SJSA1 (cell line): ENCODE data around the gene C10orf67. TPM values are rescaled to one million over a fixed set of nuclear protein-coding genes. Genes with fewer than 3 reads are reported as not detected.
"Not testable (repeated sequence)": the region's sequence is repeated elsewhere in the genome, so short reads cannot be mapped to it uniquely, and the experiment has no call there.

Experiments
- DNase-seq, 2 experiments: peaks; one replicate each; pipeline ENCODE4 v3.0.0-alpha.2; 2015 to 2020; ENCODE audit warnings: low spot score in 2 of 2, low read depth in 1 of 2
- H3K27ac ChIP-seq: fragments of 250-450 bp; sonication (Bioruptor Pico); 2 replicates; pipeline ENCODE4 v1.5.1; 2020; ENCODE audit warnings: mild to moderate bottlenecking, moderate library complexity
- H3K27me3 ChIP-seq: fragments of 250-450 bp; sonication (Bioruptor Pico); replicated peaks from 2 replicates; pipeline ENCODE4 v1.5.1; 2020; ENCODE audit warnings: mild to moderate bottlenecking, moderate library complexity
- H3K36me3 ChIP-seq: fragments of 250-450 bp; sonication (Bioruptor Pico); 2 replicates; pipeline ENCODE4 v1.5.1; 2020; ENCODE audit warnings: mild to moderate bottlenecking
- H3K4me1 ChIP-seq: fragments of 250-450 bp; sonication (Bioruptor Pico); replicated peaks from 2 replicates; pipeline ENCODE4 v1.6.1; 2021; ENCODE audit warnings: mild to moderate bottlenecking
- H3K4me3 ChIP-seq: fragments of 250-450 bp; sonication (Bioruptor Pico); 2 replicates; pipeline ENCODE4 v1.5.1; 2020; ENCODE audit warnings: mild to moderate bottlenecking
- H3K9me3 ChIP-seq: fragments of 250-450 bp; sonication (Bioruptor Pico); replicated peaks from 2 replicates; pipeline ENCODE4 v1.5.1; 2020; ENCODE audit warnings: mild to moderate bottlenecking
- total RNA-seq: library from RNA; depleted of rRNA; stranded (reverse); fragments of >200 nt; shearing (Covaris generic); gene quantifications from 2 replicates; pipeline ENCODE4 v1.2.3, GENCODE V29; 2014

The C10orf67 gene
- total RNA-seq, 1 experiment from 2014 or later = not detected

DNA sequence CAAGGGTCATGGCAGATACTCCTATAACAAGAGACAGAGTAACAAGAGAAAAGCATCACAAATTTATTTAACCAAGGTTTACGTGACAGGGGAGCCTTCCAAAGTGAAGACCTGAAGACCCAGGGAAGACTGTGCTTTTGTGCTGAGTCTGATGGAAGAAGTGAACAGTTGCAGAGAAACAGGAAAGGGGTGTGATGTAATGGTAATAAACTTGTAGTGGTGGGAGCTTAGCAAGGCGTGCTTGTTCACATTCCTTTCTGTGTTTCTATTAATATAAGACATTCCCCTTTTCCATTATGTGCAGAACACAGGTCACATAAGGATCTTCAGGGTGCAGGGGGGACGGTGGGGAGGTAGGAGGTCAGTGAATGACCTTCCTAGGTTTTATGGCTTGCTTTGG lies 25.5 kb upstream of the C10orf67 start:
- Histone ChIP-seq H3K9me3 (no peaks in the 10 kb centered on the region; the same call in 1 of the 2 replicates), H3K27ac (no peak overlapping the region)

DNA sequence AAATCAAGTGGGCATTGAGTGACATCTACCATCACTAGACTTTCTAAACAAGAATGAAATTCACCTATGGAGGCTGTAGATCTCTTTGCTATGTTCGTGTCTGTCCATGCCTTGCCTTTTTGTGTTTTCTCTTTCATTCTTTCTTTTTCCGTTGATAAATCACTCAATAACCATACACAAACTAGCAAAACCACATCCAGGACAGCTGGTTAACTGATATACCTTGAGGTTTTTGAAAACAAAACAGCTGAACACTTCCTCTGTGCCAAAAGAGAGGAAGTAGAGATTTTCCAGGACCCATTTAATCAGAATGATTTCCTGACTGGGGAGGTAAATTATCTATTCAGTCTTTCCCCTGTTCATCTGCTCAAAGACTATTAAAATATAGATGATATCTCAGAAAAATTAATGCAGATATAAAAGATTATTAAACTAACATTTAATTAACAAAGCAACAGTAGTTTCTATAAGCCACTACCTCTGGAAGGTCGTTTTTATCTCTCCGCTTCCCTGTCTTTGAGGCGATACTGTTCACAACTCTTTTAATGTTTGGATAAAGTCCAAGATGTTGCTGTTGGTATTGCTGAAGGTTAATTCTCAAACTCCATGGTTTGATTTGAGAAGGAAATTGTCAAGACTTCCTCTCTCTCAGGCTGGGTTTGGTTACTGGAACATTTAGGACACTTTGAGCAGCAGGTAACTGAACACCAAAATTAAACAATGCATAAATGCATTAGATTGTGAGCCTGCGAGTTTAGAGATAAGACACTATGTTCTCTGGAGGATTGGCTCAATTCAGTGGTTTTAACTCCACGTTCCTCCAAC lies 24.4 kb upstream of the C10orf67 start:
- H3K4me3 ChIP-seq = no peak overlapping the region
- no peak for DNase-seq
- no peaks in the 10 kb centered on the region for H3K27me3 ChIP-seq
- H3K9me3 ChIP-seq = no peaks in the 10 kb centered on the region; the same call in 1 of the 2 replicates
- no peaks in the 10 kb centered on the region for H3K4me1 ChIP-seq
- H3K27ac ChIP-seq = no peak overlapping the region
- no peaks in the 10 kb centered on the region for H3K36me3 ChIP-seq

More for the DNA sequence above, 25.5 kb upstream of the C10orf67 start:
- Histone ChIP-seq H3K4me1 (no peaks in the 10 kb centered on the region), H3K36me3 (no peaks in the 10 kb centered on the region), H3K27me3 (no peaks in the 10 kb centered on the region), H3K4me3 (no peak overlapping the region)
- DNase-seq = no peak

DNA sequence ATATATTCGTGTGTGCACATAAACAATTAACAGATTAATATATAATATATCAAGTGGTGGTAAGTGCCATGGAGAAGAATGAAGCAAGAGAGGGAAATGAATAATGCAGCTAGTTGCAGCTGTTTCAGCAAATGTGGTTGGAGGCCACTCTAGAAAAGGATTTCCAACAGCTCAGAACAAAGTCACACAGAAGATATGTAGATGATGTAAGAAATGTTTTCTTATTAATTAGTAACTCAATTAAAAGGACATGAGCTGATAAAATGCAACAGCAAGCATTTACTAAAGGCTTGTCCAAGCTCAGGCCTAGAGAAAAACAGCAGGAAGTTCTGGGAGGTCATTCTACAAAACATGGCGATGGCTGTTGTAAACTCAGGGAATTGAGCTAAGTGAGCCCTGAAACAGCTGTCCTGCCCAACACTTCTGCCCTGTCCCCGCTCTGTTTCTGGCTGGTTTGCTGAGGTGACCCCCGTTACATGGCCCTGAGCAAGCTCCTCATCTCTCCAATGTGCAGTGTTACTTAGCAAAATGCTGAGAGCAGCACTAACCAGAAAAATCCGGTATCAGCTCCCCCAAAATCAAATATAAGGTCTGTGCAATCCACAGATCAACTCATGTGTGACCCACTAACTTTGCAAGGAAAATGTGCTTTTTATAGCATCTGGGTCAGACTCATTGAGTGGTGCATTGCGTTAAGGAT lies 23.4 kb upstream of the C10orf67 start:
- Histone ChIP-seq H3K27ac (no peak overlapping the region), H3K9me3 (no peaks in the 10 kb centered on the region; the same call in 1 of the 2 replicates), H3K36me3 (no peaks in the 10 kb centered on the region), H3K4me3 (no peak overlapping the region), H3K4me1 (no peaks in the 10 kb centered on the region), H3K27me3 (no peaks in the 10 kb centered on the region)
- no peak for DNase-seq

DNA sequence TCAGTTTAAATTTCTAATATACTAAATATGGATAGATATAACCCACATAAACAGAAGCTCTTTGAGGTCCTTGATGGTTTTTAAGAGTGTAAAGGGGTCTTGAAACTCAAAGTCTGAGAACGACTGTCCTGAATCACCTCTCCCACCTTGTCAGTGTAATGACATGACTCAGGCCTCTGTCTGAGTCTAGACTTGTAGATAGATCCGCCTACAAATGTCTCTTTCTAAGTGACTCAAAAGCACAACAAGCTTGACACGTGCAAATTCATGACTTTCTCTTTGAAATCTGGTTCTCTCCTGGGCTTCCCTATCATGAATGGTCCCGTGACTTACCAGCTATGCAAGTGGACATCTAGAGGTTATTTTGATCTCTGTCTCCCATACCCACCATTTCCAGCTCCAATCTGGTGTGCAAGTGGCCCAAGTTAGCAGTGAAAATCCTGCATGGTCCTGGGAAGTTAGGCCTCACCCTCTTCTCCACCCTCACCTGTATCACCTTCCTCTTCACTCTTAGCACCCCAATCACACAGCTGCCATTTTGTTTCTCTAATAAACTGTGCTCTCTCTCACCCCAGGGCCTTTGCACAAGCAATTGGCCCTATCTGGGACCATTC lies 20.9 kb upstream of the C10orf67 start:
- DNase-seq, H3K27me3 ChIP-seq, H3K4me3 ChIP-seq: not testable (repeated sequence)

DNA sequence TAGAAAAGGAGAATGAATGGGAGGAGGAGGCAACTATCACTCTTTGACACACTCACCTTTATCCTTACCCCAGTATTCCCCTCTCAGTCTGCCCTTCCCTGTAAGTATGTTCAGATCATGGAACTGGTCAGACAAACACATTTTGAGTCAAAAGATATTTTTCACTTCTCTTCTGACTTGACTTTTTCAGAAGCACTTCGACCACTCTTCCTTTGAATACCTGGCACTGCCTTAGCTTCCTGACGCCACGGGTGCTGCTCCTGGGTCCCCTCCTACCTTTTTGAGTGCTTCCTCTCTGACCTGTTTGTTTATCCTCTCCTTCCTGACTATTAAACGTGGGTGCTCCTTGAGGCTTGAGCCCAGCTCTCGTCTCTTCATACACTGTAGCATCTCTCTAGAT lies 19.8 kb upstream of the C10orf67 start:
- Histone ChIP-seq H3K27me3 (no peaks in the 10 kb centered on the region), H3K4me1 (no peaks in the 10 kb centered on the region), H3K36me3 (no peaks in the 10 kb centered on the region), H3K4me3 (no peak overlapping the region), H3K9me3 (no peaks in the 10 kb centered on the region; the same call in 1 of the 2 replicates), H3K27ac (no peak overlapping the region)
- no peak for DNase-seq

More for the DNA sequence above, 20.9 kb upstream of the C10orf67 start:
- not testable (repeated sequence) for H3K36me3 ChIP-seq, H3K4me1 ChIP-seq, H3K9me3 ChIP-seq, H3K27ac ChIP-seq

DNA sequence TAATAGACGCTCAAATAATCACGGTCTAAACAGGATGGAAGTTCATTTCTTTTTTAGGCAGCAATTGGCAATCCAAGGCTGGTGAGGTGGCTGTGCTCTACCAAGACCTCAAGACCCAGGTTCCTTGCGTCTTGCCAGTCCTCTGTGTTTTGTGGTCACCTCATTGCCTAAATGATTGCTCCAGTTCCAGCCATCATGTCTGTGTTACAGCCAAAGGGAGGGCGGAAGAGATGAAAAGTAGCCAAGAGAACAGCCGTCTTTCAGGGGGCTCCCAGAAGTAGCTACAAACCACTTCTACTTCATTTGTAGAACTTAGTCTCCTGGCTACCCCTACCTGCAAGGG lies 19.2 kb upstream of the C10orf67 start:
- Histone ChIP-seq H3K4me3 (no peak overlapping the region), H3K9me3 (no peaks in the 10 kb centered on the region), H3K4me1 (no peaks in the 10 kb centered on the region), H3K27ac (no peak overlapping the region), H3K27me3 (no peaks in the 10 kb centered on the region), H3K36me3 (no peaks in the 10 kb centered on the region)
- DNase-seq = no peak

DNA sequence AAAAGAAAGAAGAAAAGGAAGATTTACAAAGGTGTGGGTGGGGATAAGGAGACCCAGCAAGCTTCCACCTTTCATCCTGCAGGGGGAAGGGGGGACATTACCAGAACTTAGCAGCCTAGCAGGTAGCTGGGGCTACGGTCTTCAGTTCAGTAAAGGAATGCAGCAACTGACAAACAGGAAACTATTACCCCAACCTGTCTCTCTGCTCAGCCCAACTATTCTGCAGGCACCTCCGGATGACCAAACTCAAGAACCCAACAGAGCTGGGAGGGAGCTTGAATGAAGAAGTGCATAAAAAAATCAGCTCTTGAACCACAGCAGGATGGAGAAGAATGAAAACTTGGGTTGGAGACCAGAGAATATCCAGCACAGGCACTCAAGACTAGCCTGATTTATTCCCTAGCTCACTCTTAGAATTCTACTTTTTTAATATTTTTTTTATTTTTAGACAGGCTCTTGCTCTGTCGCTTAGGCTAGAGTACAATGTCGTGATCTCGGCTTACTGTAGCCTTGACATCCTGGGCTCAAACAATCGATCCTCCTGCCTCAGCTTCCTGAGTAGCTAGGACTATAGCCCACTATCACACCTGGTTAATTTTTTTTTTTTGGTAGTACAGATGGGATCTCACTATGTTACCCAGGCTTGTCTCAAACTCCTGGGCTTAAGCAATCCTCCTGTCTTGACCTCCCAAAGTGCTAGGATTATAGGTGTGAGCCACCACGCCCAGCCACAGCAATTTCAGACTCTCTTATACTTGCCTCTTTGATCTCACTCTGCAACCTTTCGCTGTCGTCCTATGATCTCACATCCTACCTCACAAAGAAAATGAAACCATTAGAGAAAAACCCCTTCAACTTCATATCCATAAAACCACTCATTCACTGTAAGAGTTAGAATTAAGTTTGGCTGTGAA lies 18.5 kb upstream of the C10orf67 start:
- no peak overlapping the region for H3K27ac ChIP-seq
- no peaks in the 10 kb centered on the region for H3K27me3 ChIP-seq
- H3K36me3 ChIP-seq = no peaks in the 10 kb centered on the region
- no peak overlapping the region for H3K4me3 ChIP-seq
- no peaks in the 10 kb centered on the region for H3K9me3 ChIP-seq
- DNase-seq = no peak
- H3K4me1 ChIP-seq = no peaks in the 10 kb centered on the region

DNA sequence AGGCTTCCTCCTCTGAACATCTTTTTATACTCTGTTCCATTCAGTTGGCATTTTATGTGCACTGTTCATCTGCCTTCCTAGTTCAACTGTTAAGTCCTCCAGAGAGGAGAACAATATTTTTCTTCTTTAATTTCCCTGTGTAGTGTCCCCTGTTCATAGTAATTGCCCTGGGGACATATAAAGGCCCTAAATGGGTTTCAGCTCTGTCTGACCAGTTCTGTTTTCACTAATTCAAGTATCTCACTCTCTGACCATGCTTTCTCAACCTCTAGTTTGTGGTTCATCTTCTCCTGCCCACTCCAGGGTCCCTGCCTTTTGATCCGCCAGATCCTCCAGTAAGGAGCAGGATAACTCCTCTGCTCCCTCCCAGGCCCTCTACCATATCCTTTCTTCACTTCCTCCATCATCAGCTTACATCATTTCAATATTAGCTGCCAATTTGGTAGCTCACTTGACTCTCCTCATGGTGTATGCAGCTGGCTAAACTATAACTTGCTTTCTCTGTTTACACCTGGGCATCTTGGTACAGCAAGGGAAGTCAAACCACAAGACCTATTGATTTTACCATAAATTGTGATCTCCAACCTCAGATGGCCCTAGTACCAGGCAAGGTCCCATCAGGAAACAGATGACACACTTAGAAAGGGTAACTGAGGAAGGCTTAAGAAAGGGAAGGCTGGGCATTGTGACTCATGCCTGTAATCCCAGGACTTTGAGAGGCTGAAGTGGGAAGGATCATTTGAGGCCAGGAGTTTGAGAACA lies 17.7 kb upstream of the C10orf67 start:
- Histone ChIP-seq H3K9me3 (no peaks in the 10 kb centered on the region), H3K27me3 (no peaks in the 10 kb centered on the region), H3K4me1 (no peaks in the 10 kb centered on the region), H3K27ac (no peak overlapping the region), H3K4me3 (no peak overlapping the region), H3K36me3 (no peaks in the 10 kb centered on the region)
- no peak for DNase-seq

DNA sequence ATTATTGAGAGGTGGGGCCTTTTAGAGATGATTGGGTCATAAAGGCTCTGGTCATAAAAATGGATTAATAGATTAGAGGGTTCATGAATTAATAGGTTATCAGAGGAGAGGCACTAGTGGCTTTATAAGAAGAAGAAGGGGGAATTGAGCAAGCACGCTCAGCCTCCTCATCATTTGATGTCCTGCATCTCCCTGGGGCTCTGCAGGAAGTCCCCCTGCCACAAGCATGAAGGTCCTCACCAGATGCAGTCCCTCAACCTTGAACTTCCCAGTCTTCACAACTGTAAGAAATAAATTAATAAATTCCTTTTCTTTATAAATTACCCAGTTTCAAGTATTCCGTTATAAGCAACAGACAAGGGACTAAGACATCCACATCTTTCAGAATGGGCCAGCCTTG lies 17.1 kb upstream of the C10orf67 start:
- Histone ChIP-seq H3K4me3 (no peak overlapping the region), H3K27me3 (no peaks in the 10 kb centered on the region), H3K27ac (no peak overlapping the region), H3K9me3 (no peaks in the 10 kb centered on the region), H3K4me1 (no peaks in the 10 kb centered on the region), H3K36me3 (no peaks in the 10 kb centered on the region)
- no peak for DNase-seq

DNA sequence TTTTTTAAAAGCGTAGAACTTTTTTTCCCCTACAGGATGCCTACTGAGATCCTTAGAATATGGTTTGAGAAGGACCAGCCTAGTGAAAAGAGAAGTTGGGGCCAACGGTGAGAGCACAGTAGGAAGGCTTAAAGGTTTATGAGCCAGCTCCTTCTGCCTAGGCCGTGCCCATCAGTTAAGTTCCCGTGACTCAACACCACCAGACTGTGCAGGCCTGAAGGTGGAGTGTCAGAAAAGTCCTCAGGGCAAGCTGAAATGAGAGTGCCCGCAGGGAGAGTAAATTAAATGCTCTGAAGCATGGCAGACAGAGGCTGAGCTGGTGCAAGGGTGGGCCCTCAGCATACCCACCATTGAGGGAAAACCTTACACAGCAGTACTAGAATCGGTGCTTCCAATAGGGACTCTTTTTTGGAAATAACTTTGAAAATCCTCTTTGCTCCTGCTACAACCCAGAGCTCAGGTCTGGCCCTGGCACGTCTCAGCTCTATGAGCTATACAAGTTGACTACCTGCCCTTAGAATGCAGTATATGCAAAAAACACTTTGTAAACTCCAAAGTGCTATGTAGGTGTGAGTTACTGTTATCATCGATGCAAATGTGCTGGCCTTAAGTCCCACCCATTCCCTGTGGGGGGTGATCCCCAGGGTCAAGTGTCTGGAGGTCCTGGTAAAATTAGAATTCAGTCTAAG lies 15.2 kb upstream of the C10orf67 start:
- Histone ChIP-seq H3K4me1 (no peaks in the 10 kb centered on the region), H3K36me3 (no peaks in the 10 kb centered on the region), H3K27me3 (no peaks in the 10 kb centered on the region), H3K9me3 (no peaks in the 10 kb centered on the region), H3K4me3 (no peak overlapping the region), H3K27ac (no peak overlapping the region)
- DNase-seq = no peak

DNA sequence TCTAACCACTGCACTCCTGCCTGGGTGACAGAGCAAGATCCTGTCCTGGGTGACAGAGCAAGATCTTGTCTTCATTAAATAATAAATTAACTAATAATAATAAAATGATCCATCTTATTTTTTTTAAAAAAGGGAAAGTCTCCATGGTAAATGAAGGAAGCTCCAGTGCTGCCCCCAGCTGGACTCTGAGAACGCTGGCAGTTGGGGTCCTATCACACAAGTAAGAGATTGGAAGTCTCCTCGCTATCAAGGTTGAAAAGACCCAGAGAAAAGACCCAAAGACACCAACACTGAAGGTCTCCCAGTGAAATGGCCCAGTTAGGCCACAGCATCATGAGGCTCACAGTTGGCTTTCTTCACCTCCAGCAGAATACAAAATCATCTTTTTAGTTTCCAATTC lies 13.8 kb upstream of the C10orf67 start:
- Histone ChIP-seq H3K36me3 (no peaks in the 10 kb centered on the region), H3K9me3 (no peaks in the 10 kb centered on the region), H3K27ac (no peak overlapping the region), H3K4me1 (no peaks in the 10 kb centered on the region), H3K4me3 (no peak overlapping the region), H3K27me3 (no peaks in the 10 kb centered on the region)
- no peak for DNase-seq

DNA sequence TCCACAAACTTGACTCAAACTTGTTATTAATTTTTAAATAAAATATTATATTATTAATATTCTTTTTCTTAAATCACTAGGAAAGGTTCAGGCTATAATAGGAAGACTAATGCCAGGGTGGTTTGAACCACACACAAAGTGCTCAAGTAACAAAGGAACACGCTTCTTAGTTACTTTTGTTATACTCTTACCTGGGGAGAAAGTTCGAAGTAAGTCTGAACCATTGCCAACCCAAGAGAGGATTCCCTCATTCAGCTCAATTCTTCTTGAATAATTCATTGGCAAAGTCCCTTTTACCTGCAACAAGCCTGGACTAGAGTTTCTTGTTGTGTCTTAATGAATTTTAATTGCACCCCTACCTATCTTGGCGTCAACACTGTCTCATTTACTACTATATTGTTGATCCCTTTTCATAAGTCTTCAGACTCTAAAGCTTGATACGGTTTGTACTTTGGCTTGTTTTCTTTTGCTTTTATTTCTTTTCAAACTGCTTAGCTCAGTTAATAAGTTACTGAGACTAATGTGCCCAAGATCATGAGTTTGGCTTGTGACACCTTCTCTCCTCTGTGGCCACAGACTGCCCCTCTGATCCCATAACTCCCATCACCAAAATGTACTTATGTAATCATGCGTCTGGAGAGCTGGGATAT lies 10.2 kb upstream of the C10orf67 start:
- H3K27ac ChIP-seq = no peak overlapping the region
- H3K27me3 ChIP-seq = no peaks in the 10 kb centered on the region
- no peaks in the 10 kb centered on the region for H3K4me1 ChIP-seq
- H3K4me3 ChIP-seq = no peak overlapping the region
- DNase-seq = no peak
- no peaks in the 10 kb centered on the region for H3K36me3 ChIP-seq
- H3K9me3 ChIP-seq = no peaks in the 10 kb centered on the region
